ENCODE measurements around the gene KLHL18. TPM values are rescaled to one million over a fixed set of nuclear protein-coding genes. Genes with fewer than 3 reads are reported as not detected.
"Not testable (repeated sequence)": the region's sequence is repeated elsewhere in the genome, so short reads cannot be mapped to it uniquely, and the experiment has no call there.

KLHL18 gene
- total RNA-seq, 1 experiment from 2014 or later: 8.0 TPM

DNA sequence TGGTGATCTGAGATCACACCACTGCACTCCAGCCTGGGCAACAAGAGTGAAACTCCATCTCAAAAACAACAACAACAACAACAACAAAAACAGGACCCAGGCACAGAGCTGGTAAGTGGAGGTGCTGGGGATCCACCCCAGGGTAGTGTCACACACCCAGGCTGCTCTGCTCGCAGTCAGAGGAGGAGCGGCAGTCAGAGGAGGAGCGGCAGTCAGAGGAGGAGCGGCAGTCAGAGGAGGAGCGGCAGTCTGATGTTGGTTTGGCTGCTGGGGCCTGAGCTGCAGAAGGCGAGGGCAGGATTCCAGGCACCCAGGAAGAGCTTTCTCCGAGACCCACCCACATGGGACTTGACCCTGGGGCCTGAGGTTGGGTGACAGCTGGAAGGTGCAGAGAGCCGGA, 87.3 kb downstream of the KLHL18 start:
- DNase-seq (ENCODE audit: low read depth in 1 of 2, low spot score in 2 of 2); H3K27ac ChIP-seq; H3K27me3 ChIP-seq (replicated peaks); H3K4me3 ChIP-seq; H3K9me3 ChIP-seq (replicated peaks); H3K4me1 ChIP-seq (replicated peaks); H3K36me3 ChIP-seq: not testable (repeated sequence)

DNA sequence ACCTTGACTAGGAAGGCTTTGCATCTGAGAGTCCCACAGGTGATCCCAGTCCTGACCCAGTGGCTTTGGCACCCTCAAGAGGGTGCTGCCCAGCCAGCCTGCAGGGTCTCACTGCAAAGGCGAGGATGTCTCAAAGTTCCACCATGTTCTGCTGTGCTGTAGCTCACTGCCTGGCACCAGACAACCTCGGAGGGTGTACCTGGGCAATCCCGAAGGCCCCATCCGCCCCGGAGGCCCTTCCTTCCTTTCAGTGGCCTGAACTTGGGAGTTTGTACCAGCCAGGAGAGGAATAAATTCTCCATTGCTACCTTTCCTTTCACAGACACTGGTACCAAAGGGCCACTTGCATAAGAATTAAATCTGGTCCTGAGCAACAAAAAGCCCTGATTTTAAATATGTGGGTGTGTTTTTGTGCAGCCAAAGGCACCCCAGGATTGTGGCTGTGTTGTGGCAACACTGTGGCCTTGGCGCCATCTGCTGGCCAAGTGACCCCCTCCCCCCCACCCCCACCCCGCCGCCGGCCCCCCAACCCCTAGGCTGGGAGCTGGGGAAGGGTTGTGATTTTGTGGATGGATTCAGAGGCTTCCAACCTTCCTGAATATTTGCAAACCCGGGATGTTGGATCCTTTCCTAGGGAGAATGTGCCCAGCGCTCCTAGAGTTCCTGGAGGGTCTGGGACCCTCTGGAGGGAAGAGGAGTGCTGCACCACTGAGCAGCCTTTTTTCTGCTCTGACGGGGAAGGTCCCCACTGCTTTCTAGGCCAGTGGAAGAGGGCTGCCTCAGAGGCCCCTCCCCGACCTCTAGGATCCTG, 88.3 kb downstream of the KLHL18 start:
- H3K36me3 ChIP-seq: no peaks in the 10 kb centered on the region
- H3K4me3 ChIP-seq: no peak overlapping the region
- H3K27ac ChIP-seq: no peak overlapping the region
- no peaks in the 10 kb centered on the region for H3K4me1 ChIP-seq (replicated peaks)
- no peaks in the 10 kb centered on the region for H3K9me3 ChIP-seq (replicated peaks)
- no peak for DNase-seq (ENCODE audit: low read depth in 1 of 2, low spot score in 2 of 2)
- no peaks in the 10 kb centered on the region; the same call in 1 of the 2 replicates for H3K27me3 ChIP-seq (replicated peaks)

- Histone ChIP-seq H3K36me3 (no peaks in the 10 kb centered on the region), H3K4me3 (no peak overlapping the region), H3K4me1 (replicated peaks) (peaks cover 2% of the 10 kb centered on the region), H3K27me3 (replicated peaks) (no peaks in the 10 kb centered on the region; the same call in 1 of the 2 replicates), H3K9me3 (replicated peaks) (no peaks in the 10 kb centered on the region), H3K27ac (no peak overlapping the region)
- no peak for DNase-seq (ENCODE audit: low read depth in 1 of 2, low spot score in 2 of 2)
Observed at GRCh38 chr3:47374587-47374986, 91.8 kb downstream of the KLHL18 start.

DNA sequence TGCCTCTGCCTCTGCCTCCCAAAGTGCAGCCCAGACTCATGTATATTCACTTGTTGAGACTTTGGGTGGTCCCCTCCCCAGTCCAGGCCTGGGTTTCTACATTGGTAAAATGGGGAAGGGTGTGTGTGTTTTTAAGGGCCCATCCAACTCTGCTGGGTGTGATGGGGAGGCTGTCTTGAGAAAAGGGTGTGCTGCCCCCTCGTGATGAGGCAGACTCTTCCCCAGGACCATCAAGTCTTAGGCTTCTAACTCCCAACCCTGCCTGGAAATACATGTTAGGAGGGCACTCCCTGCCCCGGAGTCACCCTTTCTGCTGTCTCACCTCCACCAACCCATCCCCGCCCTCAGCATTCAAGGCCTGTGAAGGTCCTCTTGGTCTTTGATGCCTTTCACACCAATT, 93.6 kb downstream of the KLHL18 start:
- H3K9me3 ChIP-seq (replicated peaks): no peaks in the 10 kb centered on the region
- peaks cover 6% of the 10 kb centered on the region for H3K4me1 ChIP-seq (replicated peaks)
- H3K27ac ChIP-seq: no peak overlapping the region
- DNase-seq (ENCODE audit: low read depth in 1 of 2, low spot score in 2 of 2): no peak
- no peak overlapping the region for H3K4me3 ChIP-seq
- H3K36me3 ChIP-seq: peaks cover 4% of the 10 kb centered on the region
- H3K27me3 ChIP-seq (replicated peaks): no peaks in the 10 kb centered on the region; the same call in 1 of the 2 replicates

DNA sequence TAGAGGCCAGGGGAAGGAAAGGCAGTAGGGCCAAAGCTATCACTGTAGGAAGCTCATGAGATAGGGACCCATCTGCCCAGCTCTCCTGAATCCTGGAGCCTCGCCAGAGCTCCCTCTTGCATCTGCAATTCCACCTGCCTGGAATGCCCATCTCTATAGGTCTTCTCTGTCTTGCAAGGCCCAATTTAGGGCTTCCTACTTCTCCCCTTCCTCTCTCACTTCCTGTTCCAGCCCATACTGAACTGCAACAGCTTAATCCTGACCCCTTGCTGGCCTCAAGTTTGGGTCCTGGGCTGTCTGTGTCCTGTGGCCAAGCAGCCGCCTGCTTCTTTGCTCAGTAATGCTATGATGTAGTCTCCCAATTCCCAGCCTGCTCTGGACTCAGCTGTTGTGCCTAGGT, 94.4 kb downstream of the KLHL18 start:
- H3K9me3 ChIP-seq (replicated peaks): no peaks in the 10 kb centered on the region
- no peaks in the 10 kb centered on the region; the same call in 1 of the 2 replicates for H3K27me3 ChIP-seq (replicated peaks)
- H3K27ac ChIP-seq: no peak overlapping the region
- H3K4me1 ChIP-seq (replicated peaks): peaks cover 12% of the 10 kb centered on the region
- no peak for DNase-seq (ENCODE audit: low read depth in 1 of 2, low spot score in 2 of 2)
- peaks cover 4% of the 10 kb centered on the region for H3K36me3 ChIP-seq
- H3K4me3 ChIP-seq: no peak overlapping the region

DNA sequence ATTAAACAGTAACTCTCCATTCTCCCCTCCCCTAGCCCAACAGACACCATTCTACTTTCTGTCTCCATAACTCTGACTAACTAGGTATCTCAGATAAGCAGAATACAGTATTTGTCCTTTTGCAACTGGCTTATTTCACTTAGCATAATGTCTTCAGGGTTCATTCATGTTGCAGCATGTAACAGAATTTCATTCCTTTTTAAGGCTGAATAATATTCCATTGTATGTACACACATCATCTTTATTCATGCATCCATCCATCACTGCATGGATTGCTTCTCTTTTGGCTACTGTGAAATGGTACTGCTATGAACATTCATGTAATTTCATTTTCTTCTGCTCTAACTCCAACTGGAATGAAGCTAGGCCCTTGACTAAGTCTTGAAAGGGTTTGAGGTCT, 96.1 kb downstream of the KLHL18 start:
- Histone ChIP-seq H3K4me1 (replicated peaks) (peaks cover 12% of the 10 kb centered on the region), H3K9me3 (replicated peaks) (no peaks in the 10 kb centered on the region), H3K27me3 (replicated peaks) (no peaks in the 10 kb centered on the region), H3K4me3 (no peak overlapping the region), H3K36me3 (peaks cover 4% of the 10 kb centered on the region), H3K27ac (no peak overlapping the region)
- no peak for DNase-seq (ENCODE audit: low read depth in 1 of 2, low spot score in 2 of 2)

GRCh38 chr3:47379411-47379899, 96.7 kb downstream of the KLHL18 start:
- Histone ChIP-seq H3K27ac (no peak overlapping the region), H3K4me3 (no peak overlapping the region), H3K27me3 (replicated peaks) (no peaks in the 10 kb centered on the region), H3K4me1 (replicated peaks) (peaks cover 12% of the 10 kb centered on the region), H3K9me3 (replicated peaks) (no peaks in the 10 kb centered on the region), H3K36me3 (peaks cover 4% of the 10 kb centered on the region)
- no peak for DNase-seq (ENCODE audit: low read depth in 1 of 2, low spot score in 2 of 2)

GRCh38 chr3:47380026-47380600, 97.4 kb downstream of the KLHL18 start:
- Histone ChIP-seq H3K4me3 (peak overlapping the region; percentile 88), H3K27me3 (replicated peaks) (no peaks in the 10 kb centered on the region), H3K9me3 (replicated peaks) (no peaks in the 10 kb centered on the region), H3K4me1 (replicated peaks) (peaks cover 12% of the 10 kb centered on the region), H3K36me3 (peaks cover 4% of the 10 kb centered on the region), H3K27ac (peak overlapping the region; percentile 83)
- DNase-seq (ENCODE audit: low read depth in 1 of 2, low spot score in 2 of 2): no peak

DNA sequence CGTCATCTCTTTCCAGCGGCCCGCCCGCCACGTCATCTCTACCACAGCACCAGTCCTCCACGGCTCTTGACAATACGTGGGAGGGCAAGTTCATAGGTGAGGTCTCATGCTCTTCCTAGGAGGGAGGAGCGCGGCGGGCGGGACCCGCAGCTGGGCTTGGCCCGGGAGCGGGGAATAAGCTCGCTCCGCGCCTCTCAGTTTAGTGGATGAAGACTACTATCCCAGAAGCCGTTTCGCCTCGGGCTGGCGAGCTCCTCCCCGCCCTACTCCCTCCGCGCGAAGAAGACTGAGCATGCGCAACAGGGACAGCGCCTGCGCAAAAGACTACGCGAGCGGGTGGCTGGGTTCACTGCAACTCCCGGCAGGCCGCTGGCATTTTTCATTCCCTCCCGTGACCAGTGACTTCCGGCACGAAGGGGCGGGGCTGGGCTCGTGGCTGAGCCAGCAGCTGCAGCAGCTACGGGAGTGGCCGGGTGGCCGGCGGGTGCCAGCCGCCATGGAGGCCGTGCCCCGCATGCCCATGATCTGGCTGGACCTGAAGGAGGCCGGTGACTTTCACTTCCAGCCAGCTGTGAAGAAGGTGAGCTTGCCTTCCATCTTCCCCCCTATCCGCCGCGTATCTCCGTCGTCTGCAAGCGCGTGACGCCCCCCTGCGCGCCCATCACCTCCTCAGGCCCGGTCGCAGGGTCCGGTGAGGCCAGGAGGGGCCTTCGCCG, 98.0 kb downstream of the KLHL18 start, which contains the start of gene PTPN23:
Gene PTPN23 (plus strand): TSS at position 421 of the 716 bp plus-strand sequence. CDS start 76 bp downstream, at position 497.
- Histone ChIP-seq H3K4me3 (peak within 1 kb of the TSS; percentile 88), H3K27me3 (replicated peaks) (no peaks in the 10 kb centered on the region), H3K9me3 (replicated peaks) (no peaks in the 10 kb centered on the region), H3K27ac (peak within 1 kb of the TSS; percentile 83), H3K36me3 (peaks cover 4% of the 10 kb centered on the region), H3K4me1 (replicated peaks) (peaks cover 12% of the 10 kb centered on the region)
- peak; percentile 98 to 99 for DNase-seq (ENCODE audit: low read depth in 1 of 2, low spot score in 2 of 2)

- peak; percentile 89 for DNase-seq (ENCODE audit: low read depth in 1 of 2, low spot score in 2 of 2)
- no peaks in the 10 kb centered on the region for H3K9me3 ChIP-seq (replicated peaks)
- peak overlapping the region; percentile 88 for H3K4me3 ChIP-seq
- peaks cover 12% of the 10 kb centered on the region for H3K4me1 ChIP-seq (replicated peaks)
- peaks cover 4% of the 10 kb centered on the region for H3K36me3 ChIP-seq
- H3K27ac ChIP-seq: peak overlapping the region; percentile 83
- H3K27me3 ChIP-seq (replicated peaks): no peaks in the 10 kb centered on the region
Observed at GRCh38 chr3:47381317-47382157, 98.8 kb downstream of the KLHL18 start.

DNA sequence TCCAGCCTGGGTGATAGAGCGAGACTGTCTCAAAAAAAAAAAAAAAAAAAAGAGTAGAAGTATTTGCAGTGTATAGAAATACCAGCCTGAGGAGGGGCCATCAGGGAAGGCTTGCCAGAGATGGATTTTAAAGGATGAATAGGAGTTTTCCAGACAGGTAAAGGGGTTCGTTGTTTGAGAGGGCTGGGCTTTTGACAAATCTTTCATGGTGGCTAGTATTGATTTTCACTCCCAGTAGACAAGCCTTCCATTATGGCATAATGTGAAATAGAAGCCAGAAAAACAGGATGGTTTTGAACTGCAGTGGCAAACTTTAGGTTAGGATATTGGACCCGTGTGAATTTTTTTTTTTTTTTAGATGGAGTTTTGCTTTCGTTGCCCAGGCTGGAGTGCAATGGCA, 101.7 kb downstream of the KLHL18 start:
- no peak for DNase-seq (ENCODE audit: low read depth in 1 of 2, low spot score in 2 of 2)
- H3K27ac ChIP-seq: no peak overlapping the region
- H3K27me3 ChIP-seq (replicated peaks): no peaks in the 10 kb centered on the region
- H3K36me3 ChIP-seq: peaks cover 21% of the 10 kb centered on the region
- H3K4me3 ChIP-seq: no peak overlapping the region
- H3K4me1 ChIP-seq (replicated peaks): peaks cover 12% of the 10 kb centered on the region
- H3K9me3 ChIP-seq (replicated peaks): no peaks in the 10 kb centered on the region

- Histone ChIP-seq H3K9me3 (replicated peaks) (no peaks in the 10 kb centered on the region), H3K36me3 (peaks cover 21% of the 10 kb centered on the region), H3K27me3 (replicated peaks) (no peaks in the 10 kb centered on the region), H3K4me3 (no peak overlapping the region), H3K27ac (no peak overlapping the region), H3K4me1 (replicated peaks) (peaks cover 6% of the 10 kb centered on the region)
- DNase-seq (ENCODE audit: low read depth in 1 of 2, low spot score in 2 of 2): no peak
Observed at GRCh38 chr3:47385007-47385406, 102.3 kb downstream of the KLHL18 start.

GRCh38 chr3:47385796-47386195, 103.1 kb downstream of the KLHL18 start:
- no peak for DNase-seq (ENCODE audit: low read depth in 1 of 2, low spot score in 2 of 2)
- no peaks in the 10 kb centered on the region for H3K9me3 ChIP-seq (replicated peaks)
- no peak overlapping the region for H3K4me3 ChIP-seq
- peaks cover 21% of the 10 kb centered on the region for H3K36me3 ChIP-seq
- H3K4me1 ChIP-seq (replicated peaks): peaks cover 5% of the 10 kb centered on the region; the same call in 1 of the 2 replicates
- H3K27ac ChIP-seq: no peak overlapping the region
- no peaks in the 10 kb centered on the region for H3K27me3 ChIP-seq (replicated peaks)
